A549 (cell line): Measurements from ENCODE around the gene TMEM107. TPM values are rescaled to one million over a fixed set of nuclear protein-coding genes. Genes with fewer than 3 reads are reported as not detected.
A peak's percentile ranks its signal among the peaks of the same experiment; 100 is the strongest.

ENCODE experiments used
- BCL3 ChIP-seq: fragments of >200 bp; sonication (Bioruptor Twin); formaldehyde crosslinking; IDR thresholded peaks from 3 replicates; pipeline ENCODE4 v1.6.1; 2016
- BHLHE40 ChIP-seq: IDR thresholded peaks from 2 replicates; pipeline ENCODE4 v1.6.1; 2012; ENCODE audit warnings: low read depth, low read length, inconsistent platforms
- CEBPB ChIP-seq, 2 experiments: fragments of >200 bp in 1 of 2; sonication (Bioruptor Twin) in 1 of 2; formaldehyde crosslinking in 1 of 2; IDR thresholded peaks; 2 replicates each; pipeline ENCODE4 v1.6.1; 2012 to 2016
- CHD2 ChIP-seq: fragments of 150-350 bp; IDR thresholded peaks from 2 replicates; pipeline ENCODE4 v1.6.1; 2014; ENCODE audit warnings: low read length; ENCODE audit not compliant: partially characterized antibody
- CTCF ChIP-seq: fragments of >200 bp; sonication (Bioruptor Twin); formaldehyde crosslinking; IDR thresholded peaks from 3 replicates; pipeline ENCODE4 v1.5.1; 2016
- EHF ChIP-seq: fragments of 250-450 bp; sonication (Bioruptor Pico); IDR thresholded peaks from 2 replicates; pipeline ENCODE4 v1.5.0; 2020; ENCODE audit warnings: mild to moderate bottlenecking
- EP300 ChIP-seq, 2 experiments: fragments of >200 bp; sonication (Bioruptor Twin); formaldehyde crosslinking; IDR thresholded peaks; 2 replicates in 1 of 2; 3 replicates in 1 of 2; pipeline ENCODE4 v1.6.1; 2016 to 2017
- ESRRA ChIP-seq: fragments of 150-350 bp; IDR thresholded peaks from 2 replicates; pipeline ENCODE4 v1.6.1; 2014; ENCODE audit warnings: mild to moderate bottlenecking, low read length, borderline replicate concordance
- FOSL2 ChIP-seq, 2 experiments: fragments of 450-650 bp in 1 of 2; fragments of >200 bp in 1 of 2; sonication (Bioruptor Twin) in 1 of 2; formaldehyde crosslinking; IDR thresholded peaks; 2 replicates each; pipeline versions ENCODE4 v1.5.0 to v1.6.1; 2016 to 2020; ENCODE audit warnings: mild to moderate bottlenecking in 1 of 2, moderate library complexity in 1 of 2
- HES2 ChIP-seq: fragments of >200 bp; sonication (Bioruptor Twin); formaldehyde crosslinking; IDR thresholded peaks from 2 replicates; pipeline ENCODE4 v1.6.1; 2016
- HEYL ChIP-seq: fragments of 250-450 bp; sonication (Bioruptor Pico); IDR thresholded peaks from 2 replicates; pipeline ENCODE4 v1.8.0; 2021; ENCODE audit warnings: mild to moderate bottlenecking, moderate library complexity
- HMGXB4 ChIP-seq: fragments of 250-450 bp; sonication (Bioruptor Pico); IDR thresholded peaks from 2 replicates; pipeline ENCODE4 v1.5.0; 2021; ENCODE audit warnings: mild to moderate bottlenecking, moderate library complexity, borderline replicate concordance
- JUN ChIP-seq, 2 experiments: fragments of >200 bp; sonication (Bioruptor Twin); formaldehyde crosslinking; IDR thresholded peaks; 2 replicates in 1 of 2; 3 replicates in 1 of 2; pipeline ENCODE4 v1.6.1; 2016 to 2017
- JUNB ChIP-seq: fragments of >200 bp; sonication (Bioruptor Twin); formaldehyde crosslinking; IDR thresholded peaks from 2 replicates; pipeline ENCODE4 v1.6.1; 2016
- KDM5A ChIP-seq: fragments of 200-600 bp; sonication (generic); IDR thresholded peaks from 2 replicates; pipeline ENCODE4 v1.6.1; 2016; ENCODE audit warnings: antibody characterized with exemption, mild to moderate bottlenecking
- MAFK ChIP-seq: fragments of 450-650 bp; IDR thresholded peaks from 2 replicates; pipeline ENCODE4 v1.6.1; 2014; ENCODE audit not compliant: partially characterized antibody
- MAX ChIP-seq: IDR thresholded peaks from 2 replicates; pipeline ENCODE4 v1.6.1; 2012
- MAZ ChIP-seq: fragments of 150-350 bp; IDR thresholded peaks from 2 replicates; pipeline ENCODE4 v1.6.1; 2014; ENCODE audit warnings: antibody characterized with exemption, low read depth, low read length, borderline replicate concordance
- MYC ChIP-seq: IDR thresholded peaks from 2 replicates; pipeline ENCODE4 v1.6.1; 2012; ENCODE audit warnings: mild to moderate bottlenecking, inconsistent platforms, low read length, improper control_type of control experiment, borderline replicate concordance
- NR3C1 ChIP-seq: fragments of >200 bp; sonication (Bioruptor Twin); formaldehyde crosslinking; IDR thresholded peaks from 3 replicates; pipeline ENCODE4 v1.6.1; 2017
- PBX3 ChIP-seq: IDR thresholded peaks from 2 replicates; pipeline ENCODE4 v1.6.1; 2012
- RARB ChIP-seq: fragments of 250-450 bp; sonication (Bioruptor Pico); IDR thresholded peaks from 2 replicates; pipeline ENCODE4 v1.8.0; 2021; ENCODE audit warnings: mild to moderate bottlenecking, moderate library complexity
- SREBF2 ChIP-seq: fragments of 450-650 bp; IDR thresholded peaks from 2 replicates; pipeline ENCODE4 v1.6.1; 2014; ENCODE audit warnings: mild to moderate bottlenecking, moderate library complexity
- TFCP2L1 ChIP-seq: fragments of 250-450 bp; sonication (Bioruptor Pico); IDR thresholded peaks from 2 replicates; pipeline ENCODE4 v1.5.0; 2021; ENCODE audit warnings: mild to moderate bottlenecking
- TP53 ChIP-seq: fragments of 250-450 bp; sonication (Bioruptor Pico); IDR thresholded peaks from 2 replicates; pipeline ENCODE4 v1.5.0; 2021; ENCODE audit warnings: mild to moderate bottlenecking, moderate library complexity
- ZFP36 ChIP-seq: fragments of 450-650 bp; IDR thresholded peaks from 2 replicates; pipeline ENCODE4 v1.6.1; 2014; ENCODE audit warnings: borderline replicate concordance; ENCODE audit not compliant: partially characterized antibody
- ZNF302 ChIP-seq: fragments of 250-450 bp; sonication (Bioruptor Pico); IDR thresholded peaks from 2 replicates; pipeline ENCODE4 v1.9.0; 2021; ENCODE audit warnings: inconsistent platforms, mild to moderate bottlenecking, moderate library complexity
- polyA plus RNA-seq, 4 experiments: library from polyadenylated mRNA; depleted of rRNA in 3 of 4; stranded (reverse); fragments of >200 nt; fragmentation: RNase III in 1 of 4; extraction: RNeasy Plus Mini Kit Qiagen cat#74134 plus additional on column Dnase treatment in 1 of 4; gene quantifications; 2 replicates in 3 of 4; 3 replicates in 1 of 4; pipeline ENCODE4 v1.2.3, GENCODE V29; 2011 to 2017

The TMEM107 gene
- polyA plus RNA-seq, 2 of the 4 experiments (the other 2 are of a cell fraction) = 17.0 to 22.8 TPM

GRCh38 chr17:8125154-8125946, 50.8 kb downstream of the TMEM107 start (continued):
- TF ChIP-seq CTCF (no peak), MAZ (peak; percentile 61; the same call in 1 of the 2 replicates), TP53 (CRISPR knock-in tag) (0 out of 2 replicates have a peak, but pooled peaks have one; percentile 39), SREBF2 (peak; percentile 93), HMGXB4 (CRISPR knock-in tag) (0 out of 2 replicates have a peak, but pooled peaks have one; percentile 72), FOSL2 (IDR thresholded peaks at IDR 0.05) (no peak), FOSL2 (CRISPR knock-in tag; IDR thresholded peaks at IDR 0.05) (peak; percentile 33; the same call in 1 of the 2 replicates), KDM5A (no peak), JUN (IDR thresholded peaks at IDR 0.05) (peak; percentile 68 to 90; a peak in 4 of 5 replicates), ZFP36 (no peak), EP300 (IDR thresholded peaks at IDR 0.05) (no peak; a peak in 1 of 5 replicates), BHLHE40 (no peak), ESRRA (peak; percentile 75; the same call in 1 of the 2 replicates), RARB (CRISPR knock-in tag) (0 out of 2 replicates have a peak, but pooled peaks have one; percentile 78), TFCP2L1 (CRISPR knock-in tag) (peak; percentile 95), CEBPB (IDR thresholded peaks at IDR 0.05) (peak in 1 of 2 experiments; percentile 36; a peak in 1 of 4 replicates), CHD2 (no peak), MAFK (no peak), JUNB (no peak), BCL3 (0 out of 3 replicates have a peak, but pooled peaks have one; percentile 31), HEYL (CRISPR knock-in tag) (no peak), ZNF302 (no peak), EHF (CRISPR knock-in tag) (no peak), MAX (peak; percentile 73), NR3C1 (no peak), PBX3 (peak; percentile 76), MYC (no peak), HES2 (no peak)
